Measurements from ENCODE around the gene CDKAL1.
"Not testable (repeated sequence)": the region's sequence is repeated elsewhere in the genome, so short reads cannot be mapped to it uniquely, and the experiment has no call there.

The CDKAL1 gene

DNA sequence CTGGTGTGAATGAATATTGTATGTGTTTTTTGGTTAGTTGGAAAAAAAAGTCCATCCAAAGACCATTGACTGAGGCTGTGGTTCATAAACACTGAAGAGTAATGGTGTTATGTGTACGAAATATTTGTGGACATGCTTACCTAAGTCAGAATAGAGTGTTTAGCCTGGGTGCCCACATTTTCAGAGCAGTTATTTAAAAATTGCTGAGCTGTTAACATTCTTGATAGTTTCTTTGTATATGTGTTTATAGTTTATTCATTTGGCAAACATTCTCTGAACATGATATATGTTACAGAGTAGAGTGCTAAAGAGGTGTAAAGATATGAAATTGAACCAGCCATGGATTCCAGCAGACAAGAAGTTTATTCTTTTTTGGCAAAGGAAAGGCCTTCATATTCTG lies 20.6 kb downstream of the CDKAL1 start:
- DNase-seq = no peak

DNA sequence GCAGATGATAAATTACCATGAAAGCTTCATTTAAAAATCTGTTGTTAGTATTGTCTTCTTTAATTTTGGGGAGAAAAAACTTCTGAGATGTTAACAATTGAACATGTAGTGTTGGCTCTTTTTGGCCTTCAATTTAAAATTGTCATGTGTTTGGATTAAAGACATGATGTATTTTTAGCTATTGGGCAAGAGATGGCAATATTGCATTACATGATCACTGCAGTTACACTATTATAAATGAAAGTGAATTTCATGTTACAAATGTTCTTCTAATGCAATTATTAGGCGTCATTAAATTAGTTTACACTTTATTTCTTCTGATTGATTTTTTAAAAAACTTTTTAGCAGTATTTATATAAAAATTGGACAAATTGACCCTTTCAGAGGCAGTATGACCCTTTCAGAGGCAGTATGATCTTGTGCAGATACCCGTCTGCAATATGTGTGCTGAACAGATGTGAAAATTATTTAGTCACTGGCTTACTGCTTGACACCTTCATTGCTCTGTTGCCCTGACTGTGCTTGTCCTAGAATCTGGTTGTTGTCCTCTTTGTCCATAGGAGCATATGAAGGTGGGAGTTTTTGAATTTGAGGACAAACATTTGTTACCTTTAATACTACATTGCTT lies 25.8 kb downstream of the CDKAL1 start:
- DNase-seq = no peak

DNA sequence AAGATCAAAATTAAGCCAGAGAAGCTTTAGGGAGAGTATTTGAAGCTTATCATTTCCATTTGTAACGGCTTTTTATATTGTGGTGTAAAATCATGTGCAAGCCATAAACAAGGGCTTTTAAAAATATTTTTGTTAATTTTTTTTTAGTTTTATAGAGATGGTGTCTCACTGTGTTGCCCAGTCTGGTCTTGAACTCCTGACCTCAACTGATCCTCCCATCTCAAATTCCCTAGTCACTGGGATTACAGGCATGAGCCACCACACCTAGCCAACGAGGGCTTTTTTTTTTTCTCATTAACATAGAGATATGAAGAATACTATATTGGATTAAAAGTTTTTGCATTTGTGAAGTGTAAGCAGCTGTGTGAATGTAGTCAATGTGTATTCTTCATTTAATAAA lies 29.1 kb downstream of the CDKAL1 start:
- no peak for DNase-seq

DNA sequence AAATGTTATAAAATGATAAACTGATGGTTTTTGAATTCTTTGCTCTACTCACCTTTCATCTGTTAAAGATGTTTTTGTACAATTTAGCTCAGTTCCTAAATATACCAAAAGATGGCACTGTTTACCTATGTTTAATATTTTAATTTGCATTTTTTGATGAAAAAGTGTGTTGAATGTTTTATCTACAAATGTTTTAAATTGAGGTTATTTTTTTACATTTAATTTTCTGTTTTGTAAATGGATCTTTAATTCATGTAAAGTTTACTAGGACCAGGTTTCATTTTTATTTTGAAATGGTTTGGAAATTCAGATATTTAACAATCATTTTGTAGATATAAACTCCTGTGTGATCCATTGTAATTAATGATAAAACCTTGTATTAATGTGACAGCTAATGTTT lies 30.0 kb downstream of the CDKAL1 start:
- no peak for DNase-seq

DNA sequence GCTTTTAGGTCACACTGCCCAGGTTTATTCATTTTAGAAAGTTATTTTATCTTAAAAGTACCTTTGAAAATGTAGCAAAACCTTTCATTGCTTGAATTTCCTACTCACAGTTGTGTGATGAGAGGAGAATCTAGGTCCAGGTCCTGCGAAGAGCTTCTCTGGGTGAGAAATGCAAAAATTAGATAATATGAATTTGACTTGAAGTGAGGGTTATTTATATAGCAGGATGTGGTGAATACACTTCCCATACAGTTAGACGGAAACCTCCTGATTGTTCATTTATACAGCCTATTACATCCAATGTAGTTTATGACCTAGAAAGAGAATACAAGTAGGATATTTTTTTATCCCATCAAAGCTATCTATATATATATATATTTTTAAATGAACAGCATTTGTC lies 30.5 kb downstream of the CDKAL1 start:
- no peak for DNase-seq

DNA sequence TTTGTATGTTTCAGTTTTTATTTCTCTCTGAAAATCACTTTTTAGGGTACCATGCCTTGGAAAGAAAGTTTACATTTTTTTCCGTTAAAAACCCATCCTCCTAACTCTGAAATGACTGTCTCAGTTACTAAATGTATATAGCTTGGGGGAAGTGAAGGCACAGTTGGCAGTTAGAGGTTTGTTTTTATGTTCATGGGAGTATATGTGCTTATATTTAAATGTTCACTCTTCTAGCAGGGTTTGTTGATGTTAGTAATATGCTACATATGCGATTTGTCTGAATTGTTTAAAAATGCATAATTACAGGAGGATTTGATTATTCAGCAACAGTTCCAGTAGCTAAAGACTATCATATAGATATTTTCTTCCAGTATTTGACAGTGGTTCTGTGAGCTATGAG lies 31.1 kb downstream of the CDKAL1 start:
- DNase-seq = no peak

DNA sequence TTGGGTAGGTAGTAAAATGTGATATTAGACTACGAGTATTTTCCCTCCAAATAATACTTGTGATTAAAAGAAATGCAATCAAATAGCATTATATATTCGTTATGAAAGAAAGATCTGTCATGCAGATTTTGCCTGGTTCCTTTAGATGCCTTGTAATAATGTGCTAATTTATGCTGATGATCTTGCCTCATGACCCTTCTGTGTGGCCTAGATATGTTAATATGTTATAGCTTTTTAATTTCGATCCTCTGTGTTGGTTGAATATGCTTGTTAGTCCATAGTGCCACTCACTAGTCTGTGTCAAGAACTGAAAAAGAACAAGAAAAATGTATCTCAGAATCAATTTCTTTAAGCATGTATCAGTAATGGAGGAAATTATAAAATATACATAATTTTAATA lies 31.9 kb downstream of the CDKAL1 start:
- no peak for DNase-seq

DNA sequence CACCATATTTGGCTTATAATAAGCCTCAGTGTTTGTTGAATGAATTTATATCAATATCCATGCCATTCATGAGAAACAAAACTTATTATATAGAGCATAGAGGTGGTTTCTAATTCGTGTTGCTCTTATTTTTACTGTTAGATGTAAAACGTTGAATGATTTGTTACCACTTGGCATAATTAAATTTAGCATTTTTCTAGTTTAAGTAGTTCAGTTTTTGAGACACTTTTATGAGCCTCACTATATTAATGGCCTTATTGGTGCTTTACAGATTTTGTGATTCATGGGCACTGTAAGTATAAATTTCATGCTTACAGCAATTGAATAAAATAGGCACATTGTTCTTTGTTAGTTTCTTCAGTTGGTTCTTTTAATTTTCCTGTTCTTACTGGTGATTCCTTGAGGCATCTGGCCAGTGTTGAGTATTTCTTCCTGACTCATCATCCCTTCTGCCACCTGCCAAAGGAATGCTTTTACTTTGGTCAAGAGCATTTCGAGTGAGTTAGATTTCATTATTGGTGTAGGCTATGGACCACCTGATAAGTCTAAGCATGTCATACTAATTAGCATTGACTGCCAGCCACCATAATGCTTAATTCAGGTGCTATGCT lies 34.8 kb downstream of the CDKAL1 start:
- no peak for DNase-seq

DNA sequence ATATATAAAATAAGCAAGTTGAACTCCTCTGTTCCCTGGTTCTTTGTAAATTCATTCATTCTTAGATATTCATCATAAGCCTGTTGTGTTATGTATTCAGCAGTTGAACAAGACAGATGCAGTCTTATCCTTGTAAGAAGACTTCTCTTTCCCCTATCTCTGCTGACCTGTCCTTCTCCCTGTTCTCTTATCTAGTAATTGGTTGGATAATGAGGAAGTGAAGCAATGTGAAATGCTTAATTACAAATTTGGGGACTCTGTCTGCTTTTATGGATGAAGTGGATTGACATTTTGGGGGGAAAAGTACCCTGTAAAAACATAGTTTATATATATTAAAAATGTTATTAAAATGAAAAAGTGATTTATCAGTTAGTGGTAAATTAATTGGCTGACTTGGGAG lies 37.0 kb downstream of the CDKAL1 start:
- DNase-seq = no peak

DNA sequence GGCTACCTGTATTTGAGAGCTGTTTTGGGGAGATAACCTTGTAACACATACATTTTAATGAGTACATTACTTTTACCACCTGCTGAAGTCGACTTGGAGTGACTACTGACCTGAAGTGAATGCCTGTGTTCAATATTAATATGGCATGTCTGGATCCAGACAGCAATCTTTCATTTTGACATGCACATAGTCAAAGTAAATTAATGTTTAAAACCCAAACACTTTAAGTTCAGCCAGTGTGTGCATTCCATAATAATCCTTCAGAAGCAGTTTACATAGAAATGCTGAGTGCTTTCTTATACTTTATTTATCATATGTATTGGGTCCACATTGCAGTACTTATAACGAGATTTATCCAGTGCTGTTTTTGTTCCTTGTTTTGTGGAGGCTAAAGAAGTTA lies 38.0 kb downstream of the CDKAL1 start:
- DNase-seq = no peak

DNA sequence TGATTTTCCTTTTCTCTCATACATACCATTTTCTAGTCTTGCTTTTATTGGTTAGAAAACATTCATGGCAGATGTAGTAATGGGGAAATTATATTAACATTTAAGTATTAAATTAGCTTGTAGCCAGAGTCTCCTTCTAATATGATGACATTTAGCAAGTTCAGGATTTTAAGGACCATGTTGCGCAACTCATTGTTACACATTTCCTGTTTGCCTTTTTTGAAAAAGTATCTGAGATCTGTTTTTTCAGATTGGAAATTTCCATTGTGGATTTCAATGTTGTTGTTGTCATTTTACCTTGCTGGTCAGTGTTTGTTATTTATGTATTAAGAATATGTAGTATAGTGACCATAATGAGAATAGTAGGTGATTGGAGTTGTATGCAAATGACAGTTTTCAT lies 38.7 kb downstream of the CDKAL1 start:
- DNase-seq = no peak

DNA sequence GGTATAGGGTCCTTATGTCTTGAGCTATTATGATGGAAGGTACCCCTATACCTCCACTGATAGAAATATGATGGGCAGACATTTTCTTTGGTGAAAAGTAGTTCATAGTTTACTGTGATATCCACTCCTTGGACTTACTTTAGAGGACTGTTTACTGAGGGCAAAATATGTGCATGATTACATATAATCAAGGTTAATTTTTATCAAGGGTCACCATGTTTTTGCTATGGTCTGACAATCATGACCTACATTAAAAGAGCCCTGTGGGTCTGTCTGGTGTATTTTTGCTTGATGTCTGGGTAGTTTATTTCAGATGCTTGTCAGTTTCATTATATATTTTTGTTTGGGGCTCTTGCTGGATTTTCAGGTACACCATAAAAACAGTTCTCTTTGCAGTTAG lies 40.1 kb downstream of the CDKAL1 start:
- no peak for DNase-seq

DNA sequence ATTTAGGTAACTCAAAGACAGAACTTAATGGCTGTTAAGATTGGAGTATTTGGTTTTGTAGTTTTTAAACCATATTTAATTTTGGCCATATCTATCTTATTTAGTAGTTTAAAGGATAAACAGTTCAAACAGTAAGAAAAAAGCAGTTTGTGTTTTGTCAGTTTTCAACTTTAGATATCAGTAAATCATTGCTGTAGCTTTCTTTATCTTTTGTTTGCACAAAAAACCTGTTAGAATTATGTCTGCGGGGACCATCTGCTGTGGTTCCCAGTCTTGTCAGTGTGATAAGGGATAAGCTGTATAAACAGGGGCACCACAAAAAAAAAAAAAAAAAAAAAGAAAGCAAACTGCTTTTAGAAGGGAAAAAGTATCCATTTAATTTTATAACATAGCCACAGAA lies 40.9 kb downstream of the CDKAL1 start:
- no peak for DNase-seq

DNA sequence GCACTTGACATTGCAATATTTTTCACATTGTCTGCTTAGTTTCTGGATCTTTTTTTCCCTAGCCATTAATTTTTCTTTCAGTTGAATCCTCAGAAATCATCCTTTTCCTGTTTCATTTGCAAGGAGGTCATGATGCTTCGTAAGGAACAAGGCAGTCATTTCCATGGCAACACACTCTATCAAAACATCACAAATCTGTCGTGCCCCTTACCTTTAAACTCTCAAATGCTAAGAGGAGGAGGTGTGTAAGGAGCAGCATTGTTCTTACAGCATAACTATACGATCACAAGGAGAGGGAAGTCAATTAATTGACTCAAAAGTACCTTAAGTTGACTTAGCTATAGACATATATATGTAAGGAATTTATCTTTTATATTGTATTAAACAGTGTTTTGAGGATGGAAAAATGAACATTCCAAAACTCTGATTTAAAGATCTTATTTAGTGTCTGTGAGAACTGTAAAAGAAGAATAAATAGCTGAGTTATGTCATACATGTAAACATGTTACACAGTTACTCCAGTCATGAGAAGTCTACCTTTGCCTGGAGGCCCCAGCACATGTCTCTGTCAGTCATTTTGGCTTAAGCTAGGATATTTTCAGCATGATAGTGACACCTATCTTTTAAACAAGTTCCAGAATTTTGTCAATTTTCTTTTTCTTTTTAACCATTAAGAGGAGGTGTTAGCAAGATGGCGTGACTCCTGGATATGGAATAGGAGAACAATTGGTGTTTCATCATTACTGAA lies 41.6 kb downstream of the CDKAL1 start:
- DNase-seq = no peak

DNA sequence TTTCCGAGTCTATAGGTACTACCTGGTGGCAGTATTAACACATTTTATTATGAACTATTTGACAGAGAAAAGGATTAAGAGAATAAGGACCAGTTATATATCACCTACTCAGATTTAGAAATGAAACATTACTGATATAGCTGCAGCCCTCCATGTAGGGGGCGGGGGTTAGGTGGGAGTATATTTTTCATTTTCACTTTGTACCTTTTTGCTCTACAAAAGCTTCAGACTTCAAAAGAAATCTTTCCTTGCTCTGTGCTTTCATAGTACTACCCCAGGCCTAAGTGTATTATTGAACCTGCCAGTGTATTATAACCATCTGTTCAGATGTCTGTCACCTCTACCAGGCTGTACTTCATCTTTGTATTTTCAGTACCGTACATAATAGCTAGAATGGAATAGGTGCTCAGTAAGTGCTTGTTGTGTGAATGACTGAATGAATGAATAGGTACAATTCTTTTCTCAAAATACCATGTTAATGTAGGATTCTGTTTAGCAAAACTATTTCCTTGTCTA lies 43.0 kb downstream of the CDKAL1 start:
- DNase-seq = no peak

DNA sequence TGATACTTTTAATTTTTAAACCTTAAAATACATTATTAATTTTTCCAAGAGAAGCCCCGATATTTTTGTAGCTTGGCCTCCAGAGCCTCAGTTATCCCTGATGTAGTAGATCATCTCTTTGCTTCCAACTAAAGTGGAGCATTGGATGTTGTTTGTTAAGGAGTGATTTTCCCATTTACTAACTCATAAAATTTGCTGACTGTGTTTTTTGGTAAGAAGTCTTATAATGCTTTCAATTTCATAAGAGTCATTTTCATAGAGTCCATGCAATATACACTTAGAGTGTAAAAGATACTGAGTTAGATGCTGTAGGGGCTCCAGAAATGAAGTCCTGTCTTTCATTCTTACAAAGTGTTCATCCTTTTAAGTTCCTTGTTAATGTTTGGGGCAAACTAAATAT lies 46.8 kb downstream of the CDKAL1 start:
- DNase-seq = no peak

DNA sequence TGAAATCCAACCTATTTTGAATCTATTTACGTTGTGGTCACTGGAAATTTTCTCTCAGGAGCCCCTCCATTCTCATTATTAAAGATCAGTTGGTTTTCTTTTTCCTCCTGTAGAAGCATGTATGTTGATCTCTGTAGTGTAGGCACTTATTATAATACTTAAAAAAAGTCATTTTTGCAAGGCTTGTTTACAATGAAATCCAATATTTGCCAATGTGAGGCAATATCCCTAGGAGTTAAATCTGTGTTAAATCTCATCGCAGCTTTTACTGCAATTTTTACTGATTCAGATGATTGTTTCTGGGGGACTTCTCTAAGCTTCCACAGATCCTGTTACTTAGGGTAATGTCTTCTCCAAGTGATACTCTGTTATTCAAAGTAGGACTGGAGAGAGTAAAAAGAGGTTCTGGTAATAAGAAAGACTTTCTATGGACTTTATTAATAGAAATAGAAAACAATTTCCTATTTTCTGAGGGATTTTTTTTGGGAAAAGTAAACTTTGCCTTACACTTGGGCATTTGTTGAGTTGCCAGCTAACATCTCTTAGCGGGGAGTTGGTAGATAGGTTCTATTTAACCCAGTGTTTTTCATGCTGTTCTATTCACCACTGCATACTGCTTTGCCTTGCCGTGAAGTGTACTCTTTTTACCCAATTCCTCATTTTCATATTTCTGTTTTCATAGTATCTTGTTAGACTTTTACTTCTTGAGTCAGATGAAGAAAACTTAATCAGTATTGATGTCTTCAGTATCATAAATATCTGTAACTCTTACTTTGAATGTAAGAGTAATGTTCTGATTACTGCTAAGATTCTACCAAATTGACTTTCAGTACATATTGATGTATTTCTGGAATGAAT lies 48.6 kb downstream of the CDKAL1 start:
- no peak for DNase-seq

DNA sequence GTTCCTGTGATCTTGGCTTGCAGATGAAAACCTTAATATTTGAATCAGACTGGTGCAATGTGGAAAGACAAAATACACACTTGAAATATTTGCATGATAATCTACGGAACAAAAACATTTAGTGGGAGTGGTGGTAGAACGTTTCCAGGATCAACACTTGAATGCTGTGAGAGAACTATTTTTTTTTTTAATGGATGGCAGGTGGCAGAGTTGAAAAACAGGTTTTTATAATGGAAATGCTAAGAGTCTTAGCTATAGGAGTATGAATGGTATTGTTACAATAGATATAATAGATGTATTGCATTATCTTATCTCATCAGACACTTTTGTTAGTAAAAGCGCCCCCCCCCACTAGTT lies 49.2 kb downstream of the CDKAL1 start:
- no peak for DNase-seq

DNA sequence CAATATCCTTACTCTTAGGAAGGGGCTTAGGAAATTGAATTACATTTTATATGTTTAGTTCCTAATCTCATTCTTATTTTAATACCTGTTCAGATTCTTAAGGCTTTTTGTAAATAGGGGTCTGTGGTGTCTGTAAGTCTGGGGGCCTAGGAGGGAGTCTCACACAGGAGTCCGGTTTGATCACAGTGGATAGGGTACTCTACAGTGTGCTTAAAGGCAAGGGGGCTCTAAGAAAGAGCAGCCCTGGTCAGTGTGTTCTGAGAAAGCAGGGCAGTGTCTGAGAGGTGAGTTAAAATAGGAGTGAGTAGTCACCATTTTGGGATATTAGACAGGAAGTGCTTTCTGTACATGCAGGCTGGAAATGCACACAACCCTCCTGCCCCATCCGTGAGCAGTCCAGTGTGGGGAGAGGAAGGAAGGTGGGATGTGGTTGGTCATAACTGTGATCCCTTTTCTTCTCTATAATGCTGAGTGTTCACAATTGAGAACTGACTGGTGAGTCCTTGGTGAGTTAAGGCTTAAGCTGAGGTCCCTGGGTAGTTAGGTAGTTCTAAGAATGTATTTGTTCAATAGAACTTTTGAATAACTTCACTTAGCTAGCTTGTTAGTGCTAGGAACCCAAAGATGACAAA lies 50.0 kb downstream of the CDKAL1 start:
- DNase-seq = no peak

DNA sequence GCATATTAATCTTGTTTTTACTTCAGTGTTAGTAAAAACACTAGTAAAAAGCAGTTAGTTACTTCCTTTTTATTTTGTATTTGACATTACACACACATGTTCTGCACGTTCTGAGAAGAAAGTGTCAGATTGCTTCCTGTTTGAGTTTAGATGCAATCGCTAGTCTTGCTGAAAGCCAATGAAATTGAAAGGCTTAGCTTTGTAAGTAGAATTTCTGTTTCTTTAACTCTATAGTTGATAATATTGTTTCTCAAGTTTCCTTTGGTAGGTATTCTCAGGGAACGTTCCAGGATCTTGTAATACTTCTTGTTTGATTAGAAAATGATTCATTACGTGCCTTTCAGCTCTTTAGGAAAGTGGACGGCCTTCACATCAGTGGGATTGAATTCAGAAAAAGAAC lies 55.0 kb downstream of the CDKAL1 start:
- DNase-seq = no peak

DNA sequence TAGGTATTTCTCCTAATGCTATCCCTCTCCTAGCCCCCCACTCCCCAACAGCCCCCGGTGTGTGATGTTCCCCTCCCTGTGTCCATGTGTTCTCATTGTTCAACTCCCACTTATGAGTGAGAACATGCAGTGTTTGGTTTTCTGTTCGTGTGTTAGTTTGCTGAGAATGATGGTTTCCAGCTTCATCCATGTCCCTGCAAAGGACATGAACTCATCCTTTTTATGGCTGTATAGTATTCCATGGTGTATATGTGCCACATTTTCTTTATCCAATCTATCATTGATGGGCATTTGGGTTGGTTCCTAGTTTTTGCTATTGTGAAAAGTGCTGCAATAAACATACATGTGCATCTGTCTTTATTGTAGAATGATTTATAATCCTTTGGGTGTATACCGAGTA lies 56.2 kb downstream of the CDKAL1 start:
- DNase-seq = not testable (repeated sequence)

DNA sequence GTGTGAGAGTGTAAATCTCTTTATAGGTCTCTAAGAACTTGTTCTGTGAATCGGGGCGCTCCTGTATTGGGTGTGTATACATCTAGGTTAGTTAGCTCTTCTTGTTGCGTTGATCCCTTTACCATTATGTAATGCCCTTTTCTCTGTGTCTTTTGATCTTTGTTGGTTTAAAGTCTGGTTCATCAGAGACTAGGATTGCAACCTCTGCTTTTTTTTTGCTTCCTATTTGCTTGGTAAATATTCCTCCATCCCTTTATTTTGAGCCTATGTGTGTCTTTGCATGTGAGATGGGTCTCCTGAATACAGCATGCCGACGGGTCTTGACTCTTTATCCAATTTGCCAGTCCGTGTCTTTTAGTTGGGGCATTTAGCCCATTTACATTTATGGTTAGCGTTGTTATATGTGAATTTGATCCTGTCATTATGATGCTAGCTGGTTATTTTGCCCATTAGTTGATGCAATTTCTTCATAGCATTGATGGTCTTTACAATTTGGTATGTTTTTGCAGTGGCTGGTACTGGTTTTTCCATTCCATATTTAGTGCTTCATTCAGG lies 60.1 kb downstream of the CDKAL1 start:
- not testable (repeated sequence) for DNase-seq

Data from activated T-cell treated with anti-CD3 and anti-CD28 coated beads, Interleukin-2, amount 50 U/mL, for 48 hours (primary cell).